K562 (cell line): ENCODE data around the gene BIRC6. TPM values are rescaled to one million over a fixed set of nuclear protein-coding genes. Genes with fewer than 3 reads are reported as not detected.
A peak's percentile ranks its signal among the peaks of the same experiment; 100 is the strongest.

Source experiments
- CHD1 ChIP-seq: fragments of 200-600 bp; sonication (generic); IDR thresholded peaks from one replicate; pipeline ENCODE4 v1.6.1; 2012; ENCODE audit warnings: mild to moderate bottlenecking, moderate library complexity, low read length, inconsistent platforms
- DNMT1 ChIP-seq: fragments of 450-650 bp; IDR thresholded peaks from 2 replicates; pipeline ENCODE4 v1.6.1; 2016; ENCODE audit warnings: antibody characterized with exemption, mild to moderate bottlenecking
- E2F1 ChIP-seq: sonication (generic); formaldehyde crosslinking; IDR thresholded peaks from 2 replicates; pipeline ENCODE4 v1.8.1; 2023; ENCODE audit warnings: mild to moderate bottlenecking, missing genetic modification reagents, moderate library complexity
- GTF2A2 ChIP-seq: IDR thresholded peaks from 2 replicates; pipeline ENCODE4 v1.6.1; 2016; ENCODE audit warnings: mild to moderate bottlenecking, missing genetic modification characterization, missing compliant biosample characterization
- HLTF ChIP-seq: fragments of 450-650 bp; IDR thresholded peaks from 2 replicates; pipeline ENCODE4 v1.6.1; 2016
- NBN ChIP-seq: fragments of 450-650 bp; IDR thresholded peaks from 2 replicates; pipeline ENCODE4 v1.6.1; 2016; ENCODE audit warnings: low read depth, mild to moderate bottlenecking
- NKRF ChIP-seq: fragments of 450-650 bp; IDR thresholded peaks from 2 replicates; pipeline ENCODE4 v1.6.1; 2016; ENCODE audit warnings: borderline replicate concordance
- NR2C2 ChIP-seq, 2 experiments: fragments of 200-800 bp in 1 of 2; sonication (Bioruptor generic) in 1 of 2; sonication (generic) in 1 of 2; formaldehyde crosslinking in 1 of 2; IDR thresholded peaks; 2 replicates each; pipeline versions ENCODE4 v1.6.1 to v1.8.0; 2016 to 2022; ENCODE audit warnings: mild to moderate bottlenecking in 1 of 2, missing compliant biosample characterization in 1 of 2, missing genetic modification characterization in 1 of 2, missing genetic modification reagents in 1 of 2
- PKNOX1 ChIP-seq: fragments of 450-650 bp; IDR thresholded peaks from 2 replicates; pipeline ENCODE4 v1.6.1; 2016
- POLR2H ChIP-seq: IDR thresholded peaks from 2 replicates; pipeline ENCODE4 v1.6.1; 2016; ENCODE audit warnings: missing genetic modification characterization, low read depth, mild to moderate bottlenecking, control low read depth, missing compliant biosample characterization, moderate library complexity
- RBM22 ChIP-seq: fragments of 200-400 bp; formaldehyde crosslinking; IDR thresholded peaks from 2 replicates; pipeline ENCODE4 v1.6.1; 2018; ENCODE audit warnings: low read length, low read depth; ENCODE audit not compliant: poor library complexity, severe bottlenecking
- RFX7 ChIP-seq: fragments of 250-450 bp; sonication (Bioruptor Pico); IDR thresholded peaks from 2 replicates; pipeline ENCODE4 v1.5.1; 2021; ENCODE audit warnings: mild to moderate bottlenecking
- SMAD2 ChIP-seq: fragments of 150-350 bp; IDR thresholded peaks from 2 replicates; pipeline ENCODE4 v1.6.1; 2014; ENCODE audit warnings: low read depth, mild to moderate bottlenecking, low read length
- TAF1 ChIP-seq: IDR thresholded peaks from 2 replicates; pipeline ENCODE4 v1.6.1; 2011; ENCODE audit warnings: mild to moderate bottlenecking, low read length, moderate library complexity; ENCODE audit not compliant: insufficient read depth, control insufficient read depth, severe bottlenecking; ENCODE audit errors: extremely low read depth
- YBX1 ChIP-seq: fragments of 450-650 bp; IDR thresholded peaks from 2 replicates; pipeline ENCODE4 v1.7.1; 2016; ENCODE audit warnings: mild to moderate bottlenecking
- ZBTB1 ChIP-seq: sonication (generic); formaldehyde crosslinking; IDR thresholded peaks from 2 replicates; pipeline ENCODE4 v1.8.1; 2023; ENCODE audit warnings: missing genetic modification reagents, low read depth, mild to moderate bottlenecking, borderline replicate concordance
- ZNF518B ChIP-seq: fragments of 250-450 bp; sonication (Bioruptor Pico); IDR thresholded peaks from 2 replicates; pipeline ENCODE4 v1.5.0; 2021; ENCODE audit warnings: mild to moderate bottlenecking, moderate library complexity
- ZNF584 ChIP-seq: fragments of 200-800 bp; sonication (Bioruptor generic); IDR thresholded peaks from 2 replicates; pipeline ENCODE4 v1.6.1; 2016; ENCODE audit warnings: low read depth, mild to moderate bottlenecking, missing genetic modification characterization, missing compliant biosample characterization
- ZNF75A ChIP-seq: fragments of 450-650 bp; formaldehyde crosslinking; IDR thresholded peaks from 2 replicates; pipeline ENCODE4 v1.4.0; 2020; ENCODE audit warnings: mild to moderate bottlenecking
- ZNF764 ChIP-seq: fragments of 250-450 bp; sonication (Bioruptor Pico); IDR thresholded peaks from 2 replicates; pipeline ENCODE4 v1.4.0; 2020; ENCODE audit warnings: low read depth, mild to moderate bottlenecking, moderate library complexity
- polyA plus RNA-seq, 8 experiments: library from polyadenylated mRNA; depleted of rRNA in 4 of 8; stranded (reverse) in 5 of 8; unstranded in 3 of 8; fragments of >200 nt; fragmentation: Nextera tagmentation in 2 of 8; fragmentation: Illumina TruSeq in 1 of 8; extraction: Ambion mirVana in 2 of 8; extraction: Trizol in 1 of 8; gene quantifications; 2 replicates each; pipeline versions ENCODE4 v1.2.1 to v1.2.3, GENCODE V29; 2011 to 2014; ENCODE audit warnings: inconsistent platforms in 1 of 8, missing spikeins in 1 of 8
- total RNA-seq, 7 experiments: library from RNA; depleted of rRNA in 6 of 7; stranded (reverse); fragments of >200 nt in 6 of 7; fragmentation: Illumina TruSeq in 2 of 7; extraction: Trizol in 2 of 7; gene quantifications; 2 replicates each; pipeline versions ENCODE4 v1.2.1 to v1.2.3, GENCODE V29; 2011 to 2021; ENCODE audit warnings: low replicate concordance in 1 of 7

The BIRC6 gene
- total and polyA plus RNA-seq, 9 of the 15 experiments (the other 6 are each of a cell fraction or from before 2014, with no cell fraction given): 18.8 to 110 (median 49.8) TPM

- TF ChIP-seq SMAD2: no peak
- no peak for TF ChIP-seq RFX7 (CRISPR knock-in tag)
- TF ChIP-seq CHD1: peak; percentile 92
- no peak for TF ChIP-seq GTF2A2 (tag)
- TF ChIP-seq ZBTB1 (CRISPR knock-in tag): peak; percentile 22; the same call in 1 of the 2 replicates
- 0 out of 2 replicates have a peak, but pooled peaks have one; percentile 31 for TF ChIP-seq NBN
- TF ChIP-seq NR2C2 (CRISPR knock-in tag; IDR thresholded peaks at IDR 0.05): peak; percentile 13
- peak; percentile 95 for TF ChIP-seq NR2C2 (tag; IDR thresholded peaks at IDR 0.05)
- TF ChIP-seq RBM22: no peak
- no peak for TF ChIP-seq YBX1
- TF ChIP-seq ZNF764: no peak
- no peak for TF ChIP-seq ZNF75A (CRISPR knock-in tag)
- TF ChIP-seq ZNF584: no peak
- TF ChIP-seq DNMT1: 0 out of 2 replicates have a peak, but pooled peaks have one; percentile 55
- TF ChIP-seq HLTF: no peak
- no peak for TF ChIP-seq PKNOX1
- TF ChIP-seq NKRF: peak; percentile 50; the same call in 1 of the 2 replicates
- no peak for TF ChIP-seq POLR2H (tag)
- peak; percentile 18 for TF ChIP-seq TAF1
- TF ChIP-seq E2F1: 0 out of 2 replicates have a peak, but pooled peaks have one; percentile 44
- no peak for TF ChIP-seq ZNF518B (CRISPR knock-in tag)
Observed at GRCh38 chr2:32357318-32358110, 691 bp downstream of the BIRC6 start (continued).
